ENCODE data around the gene AKAP13. TPM values are rescaled to one million over a fixed set of nuclear protein-coding genes. Genes with fewer than 3 reads are reported as not detected.

The AKAP13 gene
- total and polyA plus RNA-seq, 2 of the 13 experiments (the other 11 are each of a cell fraction or from before 2014, with no cell fraction given) = 6.7 to 27.1 TPM

- TF ChIP-seq SKIL (CRISPR knock-in tag; IDR thresholded peaks at IDR 0.05; ENCODE audit: borderline replicate concordance) (no peak), HMGXB3 (CRISPR knock-in tag; IDR thresholded peaks at IDR 0.05; ENCODE audit: borderline replicate concordance) (no peak), FUBP1 (CRISPR knock-in tag; IDR thresholded peaks at IDR 0.05; ENCODE audit: borderline replicate concordance) (no peak), ZNF850 (CRISPR knock-in tag; conservative IDR thresholded peaks at IDR 0.05) (0 out of 2 replicates have a peak, but pooled peaks have one; percentile 32), ZFP37 (CRISPR knock-in tag; IDR thresholded peaks at IDR 0.05; ENCODE audit: borderline replicate concordance) (no peak), ZNF503 (CRISPR knock-in tag; IDR thresholded peaks at IDR 0.05) (no peak), HOXD1 (CRISPR knock-in tag; IDR thresholded peaks at IDR 0.05) (no peak), ZNF816 (CRISPR knock-in tag; IDR thresholded peaks at IDR 0.05; ENCODE audit: borderline replicate concordance) (0 out of 2 replicates have a peak, but pooled peaks have one; percentile 17), HDAC1 (CRISPR knock-in tag; IDR thresholded peaks at IDR 0.05) (peak; percentile 28; the same call in 1 of the 2 replicates), STAT6 (CRISPR knock-in tag; IDR thresholded peaks at IDR 0.05; ENCODE audit: borderline replicate concordance) (no peak), MED8 (CRISPR knock-in tag; IDR thresholded peaks at IDR 0.05; ENCODE audit: insufficient replicate concordance) (no peak)
These were observed 413.5 kb downstream of the AKAP13 start (continued) for GRCh38 chr15:85793641-85794597.
